Cardiac fibroblast (primary cell): ENCODE data around the gene CPNE5.

ENCODE experiments used
- DNase-seq, 2 donors: peaks; one replicate each; pipeline versions ENCODE4 v3.0.0 to v3.0.0-alpha.2; 2010; ENCODE audit warnings: low read depth in 2 of 2
- H3K4me3 ChIP-seq, 2 donors: replicated peaks in 1 of 2; 1 replicate in 1 of 2; 2 replicates in 1 of 2; pipeline ENCODE4 v1.5.1; 2011; ENCODE audit warnings: low read depth in 2 of 2, low read length in 2 of 2, mild to moderate bottlenecking in 2 of 2, moderate library complexity in 1 of 2
- TF ChIP-seq, protein P1 (sequence below): IDR thresholded peaks from one replicate; pipeline ENCODE4 v1.5.1; 2011; ENCODE audit warnings: low read depth, mild to moderate bottlenecking, low read length, inconsistent platforms

CPNE5 gene

DNA sequence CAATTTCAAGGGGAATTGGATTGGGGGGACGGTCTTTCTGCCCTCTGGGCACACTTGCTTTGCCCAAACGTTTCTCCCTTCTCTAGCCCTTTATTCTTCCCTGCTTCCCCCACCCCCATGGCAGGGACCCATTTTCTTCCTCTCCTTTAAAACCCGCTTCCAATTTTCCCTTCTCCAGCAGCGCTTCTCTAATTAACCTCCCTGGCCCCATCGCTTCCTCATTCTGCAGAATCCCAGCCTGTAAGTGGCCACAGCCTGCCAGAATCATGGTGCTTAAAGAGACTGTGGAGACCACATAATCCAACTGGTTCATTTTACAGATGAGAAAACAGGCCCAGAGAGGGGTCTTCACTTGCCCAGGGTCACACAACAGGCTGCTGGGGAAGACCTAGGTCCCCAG lies 61.4 kb downstream of the CPNE5 start:
- H3K4me3 ChIP-seq: no peak overlapping the region
- DNase-seq: no peak
- TF ChIP-seq, protein P1, sequence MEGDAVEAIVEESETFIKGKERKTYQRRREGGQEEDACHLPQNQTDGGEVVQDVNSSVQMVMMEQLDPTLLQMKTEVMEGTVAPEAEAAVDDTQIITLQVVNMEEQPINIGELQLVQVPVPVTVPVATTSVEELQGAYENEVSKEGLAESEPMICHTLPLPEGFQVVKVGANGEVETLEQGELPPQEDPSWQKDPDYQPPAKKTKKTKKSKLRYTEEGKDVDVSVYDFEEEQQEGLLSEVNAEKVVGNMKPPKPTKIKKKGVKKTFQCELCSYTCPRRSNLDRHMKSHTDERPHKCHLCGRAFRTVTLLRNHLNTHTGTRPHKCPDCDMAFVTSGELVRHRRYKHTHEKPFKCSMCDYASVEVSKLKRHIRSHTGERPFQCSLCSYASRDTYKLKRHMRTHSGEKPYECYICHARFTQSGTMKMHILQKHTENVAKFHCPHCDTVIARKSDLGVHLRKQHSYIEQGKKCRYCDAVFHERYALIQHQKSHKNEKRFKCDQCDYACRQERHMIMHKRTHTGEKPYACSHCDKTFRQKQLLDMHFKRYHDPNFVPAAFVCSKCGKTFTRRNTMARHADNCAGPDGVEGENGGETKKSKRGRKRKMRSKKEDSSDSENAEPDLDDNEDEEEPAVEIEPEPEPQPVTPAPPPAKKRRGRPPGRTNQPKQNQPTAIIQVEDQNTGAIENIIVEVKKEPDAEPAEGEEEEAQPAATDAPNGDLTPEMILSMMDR: no peak

DNA sequence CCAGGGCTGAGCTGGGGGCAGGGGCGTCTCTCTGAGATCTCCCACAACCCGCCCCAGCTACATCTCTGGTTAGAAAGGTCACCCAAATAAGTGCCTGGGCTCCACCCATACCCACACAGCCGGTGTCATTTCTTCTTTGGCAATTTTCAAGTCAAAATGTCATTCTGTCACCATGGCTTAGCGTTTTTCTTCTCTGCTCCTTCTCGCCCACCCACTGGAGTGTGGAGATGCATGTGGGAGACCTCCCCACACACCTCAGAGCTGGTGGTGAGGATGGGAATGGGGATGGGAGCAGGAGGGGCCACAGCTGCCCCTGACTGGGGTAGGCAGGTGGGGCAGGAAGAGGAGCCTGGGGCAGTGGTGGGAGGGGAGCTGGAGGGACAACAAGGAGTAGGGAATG lies 63.1 kb downstream of the CPNE5 start:
- no peak for DNase-seq
- TF ChIP-seq, protein P1: no peak

DNA sequence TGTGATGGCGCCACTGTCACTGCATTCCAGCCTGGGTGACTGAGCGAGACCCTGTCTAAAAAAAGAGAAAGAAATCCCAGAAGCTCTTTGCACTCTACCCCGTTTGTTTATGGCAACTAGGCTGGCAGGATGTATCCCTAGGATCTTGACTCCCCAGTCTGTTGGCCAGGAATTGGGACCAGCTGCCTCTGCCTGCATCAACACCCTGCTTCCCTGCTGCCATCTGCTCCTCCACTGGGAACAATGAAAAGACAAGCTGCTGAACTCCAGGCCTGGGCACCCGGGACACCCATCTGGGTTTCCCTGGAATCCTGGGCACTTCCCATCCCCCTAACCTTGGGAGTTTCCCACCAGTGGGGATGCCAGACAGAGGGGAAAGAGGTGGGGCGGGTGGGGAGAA lies 64.9 kb downstream of the CPNE5 start:
- TF ChIP-seq, protein P1: no peak
- DNase-seq: no peak
- no peak overlapping the region for H3K4me3 ChIP-seq

More for the DNA sequence above, 63.1 kb downstream of the CPNE5 start:
- no peak overlapping the region for H3K4me3 ChIP-seq

DNA sequence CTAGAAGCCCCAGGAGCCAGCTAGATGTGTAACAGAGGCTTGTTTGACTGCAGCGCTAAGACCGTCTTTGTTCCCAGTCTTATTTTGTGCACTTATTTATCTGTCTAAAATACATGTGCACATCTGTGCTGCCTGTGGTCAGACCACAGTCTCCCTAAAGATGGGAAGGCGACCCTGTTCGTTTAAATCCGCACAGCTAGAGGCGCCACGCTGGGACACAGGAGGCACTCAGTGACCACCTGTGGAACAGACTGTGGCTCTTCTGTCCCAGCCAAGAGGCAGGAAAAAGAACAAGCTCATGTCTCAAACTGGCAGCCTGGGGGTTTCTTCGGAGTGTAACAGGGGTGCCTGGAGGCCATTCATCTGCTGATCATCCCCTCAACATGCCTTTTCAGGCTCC lies 66.8 kb downstream of the CPNE5 start:
- TF ChIP-seq, protein P1: no peak
- H3K4me3 ChIP-seq: no peak overlapping the region
- no peak for DNase-seq

DNA sequence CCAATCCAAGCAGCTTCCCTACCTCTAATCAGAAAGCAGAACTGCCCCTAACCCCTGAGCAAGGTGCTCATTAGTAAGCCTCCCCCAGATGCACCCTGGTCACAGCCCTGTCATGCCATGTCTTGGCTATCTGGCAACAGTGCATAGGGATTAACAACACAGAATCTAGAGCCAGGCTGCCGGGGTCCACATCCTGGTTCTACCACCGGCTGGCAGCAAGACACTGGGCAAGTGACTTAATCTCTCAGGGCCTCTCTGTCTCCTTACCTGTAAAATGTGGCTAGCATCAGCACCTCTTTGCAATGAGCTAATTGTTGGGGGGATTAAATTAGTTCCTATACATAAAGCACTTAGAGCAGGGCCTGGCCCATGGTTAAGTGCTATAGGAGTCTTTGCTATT lies 68.1 kb downstream of the CPNE5 start:
- TF ChIP-seq, protein P1: no peak
- no peak overlapping the region for H3K4me3 ChIP-seq
- DNase-seq: no peak

DNA sequence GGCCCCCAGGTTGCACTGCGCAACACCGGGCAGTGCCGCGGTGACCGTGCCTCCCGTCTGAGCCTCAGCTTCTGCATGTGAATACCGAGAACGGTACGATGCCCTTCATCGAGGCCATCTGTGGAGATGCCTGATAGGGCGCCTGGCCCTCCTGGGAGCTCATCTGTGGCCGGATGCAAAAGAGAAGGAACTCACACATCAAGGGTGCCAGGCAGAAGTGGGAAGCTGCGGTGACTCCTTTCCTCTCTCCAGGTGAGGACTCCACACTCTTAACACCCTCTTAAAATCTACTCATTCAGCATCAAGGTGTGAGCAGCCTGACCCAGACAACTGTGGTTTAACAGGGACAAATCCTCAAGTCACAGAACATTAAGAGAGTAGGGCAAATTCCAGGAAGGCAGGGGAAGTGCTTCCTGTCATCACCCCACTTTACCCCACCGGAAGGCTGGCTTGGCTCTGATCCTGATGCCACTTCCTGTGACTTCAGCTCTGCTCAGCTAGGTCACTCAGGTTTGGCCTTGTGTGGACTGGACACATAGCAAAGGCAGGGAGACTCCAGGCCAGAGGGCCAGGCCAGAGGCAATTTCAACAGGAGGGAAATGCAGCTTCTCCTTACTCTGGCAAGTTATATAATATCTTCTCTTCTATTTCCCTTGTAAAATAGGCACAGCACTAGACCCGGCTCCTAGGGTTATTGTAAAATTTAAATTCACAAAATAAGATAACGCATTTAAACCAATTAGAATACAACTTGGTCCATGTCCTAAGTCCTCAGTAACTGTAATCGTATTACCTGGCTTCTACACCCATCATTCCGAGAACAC lies 69.4 kb downstream of the CPNE5 start:
- DNase-seq: peak; percentile 60 to 69
- H3K4me3 ChIP-seq: no peak overlapping the region

More for the DNA sequence above, 69.4 kb downstream of the CPNE5 start:
- TF ChIP-seq, protein P1: no peak
